ENCODE results near the gene TANGO2. TPM values are rescaled to one million over a fixed set of nuclear protein-coding genes. Genes with fewer than 3 reads are reported as not detected.

The TANGO2 gene
- polyA plus RNA-seq, 2 donors = 9.5 to 9.8 TPM

GRCh38 chr22:20099099-20099711 lies 78.3 kb downstream of the TANGO2 start:
- Histone ChIP-seq H3K9me3 (ENCODE audit: control insufficient read depth in 2 of 2, insufficient read depth in 1 of 2, low read depth in 1 of 2, low read length in 1 of 2) (no peaks in the 10 kb centered on the region), H3K4me1 (ENCODE audit: control insufficient read depth in 2 of 2, insufficient read depth in 2 of 2, low read length in 1 of 2) (no peaks in the 10 kb centered on the region), H3K4me3 (ENCODE audit: low read depth in 1 of 2, low read length in 2 of 2) (no peak overlapping the region), H3K27me3 (ENCODE audit: control insufficient read depth in 1 of 2, insufficient read depth in 2 of 2, low read length in 2 of 2) (no peaks in the 10 kb centered on the region), H3K27ac (ENCODE audit: low read depth in 2 of 2, low read length in 1 of 2) (no peak overlapping the region), H3K36me3 (ENCODE audit: control insufficient read depth in 2 of 2, insufficient read depth in 2 of 2, low read length in 1 of 2) (peaks cover 6 to 30% of the 10 kb centered on the region in 2 donors)
- WGBS, 2 donors = 94 to 95% methylated on average over 6 of the region's 6 CpGs

GRCh38 chr22:20101638-20102037 lies 80.7 kb downstream of the TANGO2 start:
- Histone ChIP-seq H3K9me3 (ENCODE audit: control insufficient read depth in 2 of 2, insufficient read depth in 1 of 2, low read depth in 1 of 2, low read length in 1 of 2) (no peaks in the 10 kb centered on the region), H3K4me3 (ENCODE audit: low read depth in 1 of 2, low read length in 2 of 2) (no peak overlapping the region), H3K4me1 (ENCODE audit: control insufficient read depth in 2 of 2, insufficient read depth in 2 of 2, low read length in 1 of 2) (no peaks in the 10 kb centered on the region), H3K27me3 (ENCODE audit: control insufficient read depth in 1 of 2, insufficient read depth in 2 of 2, low read length in 2 of 2) (no peaks in the 10 kb centered on the region), H3K36me3 (ENCODE audit: control insufficient read depth in 2 of 2, insufficient read depth in 2 of 2, low read length in 1 of 2) (peaks cover 2 to 36% of the 10 kb centered on the region in 2 donors), H3K27ac (ENCODE audit: low read depth in 2 of 2, low read length in 1 of 2) (no peak overlapping the region)
- WGBS, 2 donors = 79 to 82% methylated on average over 8 of the region's 8 CpGs

GRCh38 chr22:20102203-20102780 lies 81.4 kb downstream of the TANGO2 start:
- Histone ChIP-seq H3K36me3 (ENCODE audit: control insufficient read depth in 2 of 2, insufficient read depth in 2 of 2, low read length in 1 of 2) (peaks cover 8 to 42% of the 10 kb centered on the region in 2 donors), H3K4me3 (ENCODE audit: low read depth in 1 of 2, low read length in 2 of 2) (no peak overlapping the region), H3K9me3 (ENCODE audit: control insufficient read depth in 2 of 2, insufficient read depth in 1 of 2, low read depth in 1 of 2, low read length in 1 of 2) (no peaks in the 10 kb centered on the region), H3K27ac (ENCODE audit: low read depth in 2 of 2, low read length in 1 of 2) (no peak overlapping the region), H3K27me3 (ENCODE audit: control insufficient read depth in 1 of 2, insufficient read depth in 2 of 2, low read length in 2 of 2) (no peaks in the 10 kb centered on the region), H3K4me1 (ENCODE audit: control insufficient read depth in 2 of 2, insufficient read depth in 2 of 2, low read length in 1 of 2) (no peaks in the 10 kb centered on the region)
- WGBS, 2 donors = 91 to 95% methylated on average over 12 of the region's 12 CpGs

- Histone ChIP-seq H3K4me3 (ENCODE audit: low read depth in 1 of 2, low read length in 2 of 2) (no peak overlapping the region), H3K4me1 (ENCODE audit: control insufficient read depth in 2 of 2, insufficient read depth in 2 of 2, low read length in 1 of 2) (no peaks in the 10 kb centered on the region), H3K9me3 (ENCODE audit: control insufficient read depth in 2 of 2, insufficient read depth in 1 of 2, low read depth in 1 of 2, low read length in 1 of 2) (no peaks in the 10 kb centered on the region), H3K27me3 (ENCODE audit: control insufficient read depth in 1 of 2, insufficient read depth in 2 of 2, low read length in 2 of 2) (no peaks in the 10 kb centered on the region), H3K27ac (ENCODE audit: low read depth in 2 of 2, low read length in 1 of 2) (no peak overlapping the region), H3K36me3 (ENCODE audit: control insufficient read depth in 2 of 2, insufficient read depth in 2 of 2, low read length in 1 of 2) (peaks cover 28 to 61% of the 10 kb centered on the region in 2 donors)
- WGBS, 2 donors = 96 to 97% methylated on average over 7 of the region's 7 CpGs
These were observed 84.7 kb downstream of the TANGO2 start for GRCh38 chr22:20105456-20106204.

GRCh38 chr22:20106205-20106848 lies 85.4 kb downstream of the TANGO2 start:
- Histone ChIP-seq H3K4me1 (ENCODE audit: control insufficient read depth in 2 of 2, insufficient read depth in 2 of 2, low read length in 1 of 2) (no peaks in the 10 kb centered on the region), H3K27ac (ENCODE audit: low read depth in 2 of 2, low read length in 1 of 2) (no peak overlapping the region), H3K27me3 (ENCODE audit: control insufficient read depth in 1 of 2, insufficient read depth in 2 of 2, low read length in 2 of 2) (no peaks in the 10 kb centered on the region), H3K9me3 (ENCODE audit: control insufficient read depth in 2 of 2, insufficient read depth in 1 of 2, low read depth in 1 of 2, low read length in 1 of 2) (no peaks in the 10 kb centered on the region), H3K4me3 (ENCODE audit: low read depth in 1 of 2, low read length in 2 of 2) (no peak overlapping the region), H3K36me3 (ENCODE audit: control insufficient read depth in 2 of 2, insufficient read depth in 2 of 2, low read length in 1 of 2) (peaks cover 28 to 65% of the 10 kb centered on the region in 2 donors)
- WGBS, 2 donors = 89 to 93% methylated on average over 20 of the region's 20 CpGs

GRCh38 chr22:20106849-20107237 lies 85.9 kb downstream of the TANGO2 start:
- 94 to 96% methylated on average over 10 of the region's 10 CpGs for WGBS, 2 donors
- no peaks in the 10 kb centered on the region for H3K27me3 ChIP-seq (ENCODE audit: control insufficient read depth in 1 of 2, insufficient read depth in 2 of 2, low read length in 2 of 2)
- no peaks in the 10 kb centered on the region for H3K9me3 ChIP-seq (ENCODE audit: control insufficient read depth in 2 of 2, insufficient read depth in 1 of 2, low read depth in 1 of 2, low read length in 1 of 2)
- peaks cover 28 to 70% of the 10 kb centered on the region in 2 donors for H3K36me3 ChIP-seq (ENCODE audit: control insufficient read depth in 2 of 2, insufficient read depth in 2 of 2, low read length in 1 of 2)
- no peak overlapping the region for H3K4me3 ChIP-seq (ENCODE audit: low read depth in 1 of 2, low read length in 2 of 2)
- H3K27ac ChIP-seq (ENCODE audit: low read depth in 2 of 2, low read length in 1 of 2) = no peak overlapping the region
- no peaks in the 10 kb centered on the region for H3K4me1 ChIP-seq (ENCODE audit: control insufficient read depth in 2 of 2, insufficient read depth in 2 of 2, low read length in 1 of 2)

GRCh38 chr22:20107471-20107901 lies 86.6 kb downstream of the TANGO2 start:
- no peaks in the 10 kb centered on the region for H3K27me3 ChIP-seq (ENCODE audit: control insufficient read depth in 1 of 2, insufficient read depth in 2 of 2, low read length in 2 of 2)
- H3K36me3 ChIP-seq (ENCODE audit: control insufficient read depth in 2 of 2, insufficient read depth in 2 of 2, low read length in 1 of 2) = peaks cover 28 to 71% of the 10 kb centered on the region in 2 donors
- 93 to 97% methylated on average over 6 to 7 of the region's 7 CpGs for WGBS, 2 donors
- no peak overlapping the region for H3K27ac ChIP-seq (ENCODE audit: low read depth in 2 of 2, low read length in 1 of 2)
- no peak overlapping the region for H3K4me3 ChIP-seq (ENCODE audit: low read depth in 1 of 2, low read length in 2 of 2)
- no peaks in the 10 kb centered on the region for H3K9me3 ChIP-seq (ENCODE audit: control insufficient read depth in 2 of 2, insufficient read depth in 1 of 2, low read depth in 1 of 2, low read length in 1 of 2)
- H3K4me1 ChIP-seq (ENCODE audit: control insufficient read depth in 2 of 2, insufficient read depth in 2 of 2, low read length in 1 of 2) = no peaks in the 10 kb centered on the region

GRCh38 chr22:20107951-20108756 lies 87.2 kb downstream of the TANGO2 start:
- peaks cover 28 to 75% of the 10 kb centered on the region in 2 donors for H3K36me3 ChIP-seq (ENCODE audit: control insufficient read depth in 2 of 2, insufficient read depth in 2 of 2, low read length in 1 of 2)
- no peaks in the 10 kb centered on the region for H3K27me3 ChIP-seq (ENCODE audit: control insufficient read depth in 1 of 2, insufficient read depth in 2 of 2, low read length in 2 of 2)
- H3K4me3 ChIP-seq (ENCODE audit: low read depth in 1 of 2, low read length in 2 of 2) = no peak overlapping the region
- no peaks in the 10 kb centered on the region for H3K4me1 ChIP-seq (ENCODE audit: control insufficient read depth in 2 of 2, insufficient read depth in 2 of 2, low read length in 1 of 2)
- no peak overlapping the region for H3K27ac ChIP-seq (ENCODE audit: low read depth in 2 of 2, low read length in 1 of 2)
- WGBS, 2 donors = 77 to 86% methylated on average over 13 of the region's 13 CpGs
- H3K9me3 ChIP-seq (ENCODE audit: control insufficient read depth in 2 of 2, insufficient read depth in 1 of 2, low read depth in 1 of 2, low read length in 1 of 2) = no peaks in the 10 kb centered on the region

GRCh38 chr22:20108757-20109230 lies 87.9 kb downstream of the TANGO2 start:
- no peaks in the 10 kb centered on the region for H3K27me3 ChIP-seq (ENCODE audit: control insufficient read depth in 1 of 2, insufficient read depth in 2 of 2, low read length in 2 of 2)
- no peak overlapping the region for H3K27ac ChIP-seq (ENCODE audit: low read depth in 2 of 2, low read length in 1 of 2)
- H3K9me3 ChIP-seq (ENCODE audit: control insufficient read depth in 2 of 2, insufficient read depth in 1 of 2, low read depth in 1 of 2, low read length in 1 of 2) = no peaks in the 10 kb centered on the region
- 85 to 86% methylated on average over 12 of the region's 12 CpGs for WGBS, 2 donors
- no peaks in the 10 kb centered on the region for H3K4me1 ChIP-seq (ENCODE audit: control insufficient read depth in 2 of 2, insufficient read depth in 2 of 2, low read length in 1 of 2)
- no peak overlapping the region for H3K4me3 ChIP-seq (ENCODE audit: low read depth in 1 of 2, low read length in 2 of 2)
- peaks cover 28 to 79% of the 10 kb centered on the region in 2 donors for H3K36me3 ChIP-seq (ENCODE audit: control insufficient read depth in 2 of 2, insufficient read depth in 2 of 2, low read length in 1 of 2)

Measured in esophagus (tissue), 2 donors.